Astrocyte (in vitro differentiated cells and primary cell): ENCODE results near the gene NIT1.

Experiments
- CTCF ChIP-seq: IDR thresholded peaks from 2 replicates; pipeline ENCODE4 v1.5.1; 2011; ENCODE audit warnings: low read depth, mild to moderate bottlenecking, inconsistent platforms, low read length, moderate library complexity; ENCODE audit not compliant: insufficient read depth
- EZH2 ChIP-seq: IDR thresholded peaks from 2 replicates; pipeline ENCODE4 v1.6.1; 2012; ENCODE audit warnings: mild to moderate bottlenecking, low read length, inconsistent platforms; ENCODE audit not compliant: insufficient read depth

DNA sequence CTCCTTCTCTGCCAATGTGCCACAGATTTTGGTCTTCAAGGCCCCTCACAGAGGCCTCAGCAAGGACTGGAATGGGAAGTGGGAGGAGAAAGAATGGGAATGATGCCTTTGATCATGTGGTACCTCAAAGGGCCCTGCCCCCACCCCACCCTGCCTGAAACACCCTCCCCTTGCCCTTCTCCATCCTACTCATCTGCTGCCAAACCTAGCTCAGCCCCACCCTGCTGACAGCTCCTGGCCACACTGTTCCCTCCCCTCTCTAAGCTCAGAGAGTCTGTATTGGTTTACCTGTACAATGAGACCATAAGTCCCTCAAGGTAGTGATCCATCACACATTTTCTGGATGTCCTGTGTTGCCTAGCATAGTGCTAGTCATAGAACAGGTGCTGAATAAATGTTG is 41.5 kb upstream of the NIT1 start:
- TF ChIP-seq EZH2 = no peak
- no peak for TF ChIP-seq CTCF
